ENCODE data around the gene P4HA2. TPM values are rescaled to one million over a fixed set of nuclear protein-coding genes. Genes with fewer than 3 reads are reported as not detected.

The P4HA2 gene
- total and polyA plus RNA-seq, 2 donors from 2014 or later = 32.5 to 54.1 TPM

- H3K9ac ChIP-seq (ENCODE audit: low read length in 3 of 3) = no peak overlapping the region
- no peaks in the 10 kb centered on the region for H3K36me3 ChIP-seq (ENCODE audit: control insufficient read depth in 2 of 3, insufficient read depth in 3 of 3, low read length in 3 of 3)
- H3K27me3 ChIP-seq (ENCODE audit: control insufficient read depth, insufficient read depth, low read length) = no peaks in the 10 kb centered on the region
- intact Hi-C loops (cut with DNase I) = no loop called here
- peak in 2 of 5 donors; percentile 39 to 49 for DNase-seq
- H3K27ac ChIP-seq (ENCODE audit: low read depth in 2 of 2, low read length in 2 of 2) = peak overlapping the region in 1 of 2 donors; percentile 20
- peaks cover 0 to 27% (median 10%) of the 10 kb centered on the region in 3 donors for H3K4me1 ChIP-seq (ENCODE audit: control insufficient read depth in 2 of 3, insufficient read depth in 2 of 3, low read depth in 1 of 3, low read length in 3 of 3)
- TF ChIP-seq CTCF (IDR thresholded peaks at IDR 0.05; ENCODE audit: borderline replicate concordance, extremely low read depth, insufficient read depth) = no peak
- FAIRE-seq = no peak
- no peaks in the 10 kb centered on the region for H3K9me3 ChIP-seq (ENCODE audit: control insufficient read depth in 2 of 3, insufficient read depth in 1 of 3, low read length in 3 of 3)
- H3K4me3 ChIP-seq (ENCODE audit: low read length in 3 of 3) = no peak overlapping the region
These were observed 25.4 kb upstream of the P4HA2 start for GRCh38 chr5:132253008-132253441.

GRCh38 chr5:132251220-132251725 is 23.6 kb upstream of the P4HA2 start:
- no peak for TF ChIP-seq CTCF (IDR thresholded peaks at IDR 0.05; ENCODE audit: borderline replicate concordance, extremely low read depth, insufficient read depth)
- H3K9me3 ChIP-seq (ENCODE audit: control insufficient read depth in 2 of 3, insufficient read depth in 1 of 3, low read length in 3 of 3) = no peaks in the 10 kb centered on the region
- no peak overlapping the region for H3K27ac ChIP-seq (ENCODE audit: low read depth in 2 of 2, low read length in 2 of 2)
- FAIRE-seq = no peak
- H3K9ac ChIP-seq (ENCODE audit: low read length in 3 of 3) = no peak overlapping the region
- peaks cover 0 to 23% (median 10%) of the 10 kb centered on the region in 3 donors for H3K4me1 ChIP-seq (ENCODE audit: control insufficient read depth in 2 of 3, insufficient read depth in 2 of 3, low read depth in 1 of 3, low read length in 3 of 3)
- H3K36me3 ChIP-seq (ENCODE audit: control insufficient read depth in 2 of 3, insufficient read depth in 3 of 3, low read length in 3 of 3) = no peaks in the 10 kb centered on the region
- no peaks in the 10 kb centered on the region for H3K27me3 ChIP-seq (ENCODE audit: control insufficient read depth, insufficient read depth, low read length)
- intact Hi-C loops (cut with DNase I) = no loop called here
- peak in 1 of 5 donors; percentile 24 for DNase-seq
- no peak overlapping the region for H3K4me3 ChIP-seq (ENCODE audit: low read length in 3 of 3)

GRCh38 chr5:132250547-132250946 is 22.9 kb upstream of the P4HA2 start:
- DNase-seq (peak in 1 of 5 donors; percentile 11), FAIRE-seq (no peak)
- Histone ChIP-seq H3K9me3 (ENCODE audit: control insufficient read depth in 2 of 3, insufficient read depth in 1 of 3, low read length in 3 of 3) (no peaks in the 10 kb centered on the region), H3K36me3 (ENCODE audit: control insufficient read depth in 2 of 3, insufficient read depth in 3 of 3, low read length in 3 of 3) (no peaks in the 10 kb centered on the region), H3K27ac (ENCODE audit: low read depth in 2 of 2, low read length in 2 of 2) (no peak overlapping the region), H3K27me3 (ENCODE audit: control insufficient read depth, insufficient read depth, low read length) (no peaks in the 10 kb centered on the region), H3K4me3 (ENCODE audit: low read length in 3 of 3) (no peak overlapping the region), H3K4me1 (ENCODE audit: control insufficient read depth in 2 of 3, insufficient read depth in 2 of 3, low read depth in 1 of 3, low read length in 3 of 3) (peaks cover 0 to 15% (median 10%) of the 10 kb centered on the region in 3 donors), H3K9ac (ENCODE audit: low read length in 3 of 3) (no peak overlapping the region)
- TF ChIP-seq CTCF (IDR thresholded peaks at IDR 0.05; ENCODE audit: borderline replicate concordance, extremely low read depth, insufficient read depth) = no peak
- intact Hi-C loops (cut with DNase I) = no loop called here

GRCh38 chr5:132246806-132247205 is 19.2 kb upstream of the P4HA2 start:
- no peak for TF ChIP-seq CTCF (IDR thresholded peaks at IDR 0.05; ENCODE audit: borderline replicate concordance, extremely low read depth, insufficient read depth)
- Histone ChIP-seq H3K9me3 (ENCODE audit: control insufficient read depth in 2 of 3, insufficient read depth in 1 of 3, low read length in 3 of 3) (no peaks in the 10 kb centered on the region), H3K27ac (ENCODE audit: low read depth in 2 of 2, low read length in 2 of 2) (no peak overlapping the region), H3K36me3 (ENCODE audit: control insufficient read depth in 2 of 3, insufficient read depth in 3 of 3, low read length in 3 of 3) (no peaks in the 10 kb centered on the region), H3K27me3 (ENCODE audit: control insufficient read depth, insufficient read depth, low read length) (no peaks in the 10 kb centered on the region), H3K4me3 (ENCODE audit: low read length in 3 of 3) (no peak overlapping the region), H3K9ac (ENCODE audit: low read length in 3 of 3) (no peak overlapping the region), H3K4me1 (ENCODE audit: control insufficient read depth in 2 of 3, insufficient read depth in 2 of 3, low read depth in 1 of 3, low read length in 3 of 3) (no peaks in the 10 kb centered on the region)
- intact Hi-C loops (cut with DNase I) = no loop called here
- DNase-seq (no peak), FAIRE-seq (no peak)

Measured in kidney (tissue), 14 donors.